Astrocyte of the cerebellum (primary cell): ENCODE results near the gene TBC1D22A.

Experiments used
- DNase-seq: peaks from one replicate; pipeline ENCODE4 v3.0.0-alpha.2; 2011; ENCODE audit warnings: low read depth
- H3K4me3 ChIP-seq: 2 replicates; pipeline ENCODE4 v1.5.1; 2011; ENCODE audit warnings: mild to moderate bottlenecking, low read depth, low read length, moderate library complexity
- CTCF ChIP-seq: IDR thresholded peaks from 2 replicates; pipeline ENCODE4 v1.5.1; 2012; ENCODE audit warnings: low read length, low read depth, moderate library complexity, mild to moderate bottlenecking; ENCODE audit errors: missing control alignments
- in situ Hi-C: cut with HindIII; loops from 2 replicates; pipeline ENCODE4 v1.10.0; 2017; ENCODE audit warnings: low sequenced_read_pairs

The TBC1D22A gene

GRCh38 chr22:46762238-46763050, at the start of gene TBC1D22A:
Gene TBC1D22A (plus strand): TSS chr22:46762650. CDS start chr22:46762787, 137 bp downstream.
- no peak for TF ChIP-seq CTCF
- in situ Hi-C loops: no loop called here
- H3K4me3 ChIP-seq: peak within 1 kb of the TSS; percentile 100
- peak; percentile 80 for DNase-seq

DNA sequence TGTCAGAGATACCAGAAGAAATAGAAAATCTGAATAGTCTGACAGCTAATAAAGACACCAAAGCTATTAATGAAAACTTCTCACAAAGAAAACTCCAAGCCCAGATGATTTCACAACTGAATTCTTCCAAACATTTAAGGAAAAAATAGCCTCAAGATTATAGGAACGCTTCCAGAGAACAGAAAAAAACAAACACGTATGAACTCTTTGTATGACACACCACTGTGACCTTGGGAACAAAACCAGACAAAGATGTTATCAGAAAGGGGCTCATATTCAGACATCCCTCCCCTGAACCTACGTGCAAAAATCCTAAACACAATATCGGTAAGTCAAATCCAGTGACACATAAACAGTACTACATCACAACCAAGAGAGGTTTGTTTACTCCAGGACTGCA, 47.9 kb upstream of the TBC1D22A start:
- in situ Hi-C loops: no loop called here
- no peak overlapping the region for H3K4me3 ChIP-seq
- DNase-seq: no peak
- no peak for TF ChIP-seq CTCF

DNA sequence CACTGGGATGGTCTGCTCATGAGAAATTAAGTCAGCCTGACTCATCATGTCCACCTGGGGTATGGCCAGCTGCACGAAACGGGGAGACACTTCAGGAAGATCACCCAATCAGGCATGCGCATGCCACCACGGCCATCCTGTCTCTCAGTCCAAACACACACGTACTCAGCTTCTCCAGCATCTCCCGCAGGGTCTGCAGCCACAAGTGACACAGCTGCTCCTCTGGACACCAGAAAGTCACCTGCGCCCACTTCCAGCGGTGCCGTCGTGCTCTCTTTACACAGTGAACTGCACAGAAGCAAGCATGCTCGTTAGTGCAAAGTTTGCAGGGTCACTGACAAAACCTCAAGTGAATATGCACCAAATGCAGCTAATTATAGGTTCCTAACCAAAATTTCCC, 42.5 kb upstream of the TBC1D22A start:
- in situ Hi-C loops: no loop called here
- no peak for DNase-seq
- TF ChIP-seq CTCF: no peak
- H3K4me3 ChIP-seq: no peak overlapping the region

GRCh38 chr22:46721501-46722085, 40.9 kb upstream of the TBC1D22A start:
- DNase-seq: no peak
- H3K4me3 ChIP-seq: no peak overlapping the region
- TF ChIP-seq CTCF: no peak
- in situ Hi-C loops: no loop called here

DNA sequence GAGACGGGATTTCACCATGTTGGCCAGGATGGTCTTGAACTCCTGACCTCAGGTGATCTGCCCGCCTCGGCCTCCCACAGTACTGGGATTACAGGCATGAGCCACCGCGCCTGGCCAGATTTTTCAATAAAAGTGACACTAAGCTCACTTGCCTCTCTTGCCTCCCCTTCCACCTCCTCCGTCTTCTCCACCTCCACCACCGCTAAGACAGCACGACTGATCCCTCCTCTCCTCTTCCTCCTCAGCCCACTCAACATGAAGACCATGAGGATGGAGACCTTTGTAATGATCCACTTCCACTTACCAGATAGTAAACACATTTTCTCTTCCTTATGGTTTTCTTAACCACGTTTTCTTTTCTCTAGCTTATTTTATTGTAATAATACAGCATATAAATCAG, 38.6 kb upstream of the TBC1D22A start:
- in situ Hi-C loops: no loop called here
- no peak for TF ChIP-seq CTCF
- no peak for DNase-seq
- no peak overlapping the region for H3K4me3 ChIP-seq

DNA sequence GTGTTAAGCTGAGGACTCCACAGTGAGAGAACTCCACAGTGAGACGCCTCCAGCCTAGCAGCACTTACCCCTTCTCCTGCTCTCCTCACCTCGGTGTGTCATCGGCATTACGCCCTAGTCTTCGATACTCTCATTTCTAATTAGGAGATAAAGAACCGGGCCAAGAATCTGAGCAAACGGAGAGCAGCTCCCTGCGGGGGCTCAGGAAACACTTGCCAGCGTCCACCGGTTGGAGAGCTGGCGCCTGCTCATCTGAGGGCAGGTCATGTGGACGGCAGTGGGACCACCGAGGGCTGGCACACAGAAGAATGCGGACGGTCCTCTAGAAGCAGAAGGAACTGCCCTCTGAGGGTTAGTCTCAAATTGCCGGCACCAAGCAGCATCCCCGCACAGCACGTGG, 37.4 kb upstream of the TBC1D22A start:
- H3K4me3 ChIP-seq: no peak overlapping the region
- DNase-seq: no peak
- in situ Hi-C loops: no loop called here
- TF ChIP-seq CTCF: no peak
